Kidney epithelial cell (primary cell): ENCODE data around the gene CNN3. TPM values are rescaled to one million over a fixed set of nuclear protein-coding genes. Genes with fewer than 3 reads are reported as not detected.

ENCODE experiments used
- DNase-seq: peaks from one replicate; pipeline ENCODE4 v3.0.0-alpha.2; 2010; ENCODE audit warnings: low read depth
- H3K27me3 ChIP-seq: 2 replicates; pipeline ENCODE4 v1.6.0; 2011; ENCODE audit warnings: low read length; ENCODE audit not compliant: control insufficient read depth, insufficient read depth
- H3K36me3 ChIP-seq: 2 replicates; pipeline ENCODE4 v1.5.1; 2011; ENCODE audit warnings: low read length; ENCODE audit not compliant: control insufficient read depth, insufficient read depth
- H3K4me3 ChIP-seq: 2 replicates; pipeline ENCODE4 v1.5.1; 2011; ENCODE audit warnings: low read depth, mild to moderate bottlenecking, control low read depth, low read length
- total RNA-seq: library from RNA; depleted of rRNA; stranded (reverse); fragments of >200 nt; gene quantifications from 2 replicates; pipeline ENCODE4 v1.2.3, GENCODE V29; 2015
- TF ChIP-seq, protein P1 (sequence below): IDR thresholded peaks from 2 replicates; pipeline ENCODE4 v1.5.1; 2011; ENCODE audit warnings: mild to moderate bottlenecking, moderate library complexity, low read length, control low read depth, inconsistent platforms; ENCODE audit not compliant: insufficient read depth, poor library complexity, severe bottlenecking

CNN3 gene
- total RNA-seq, 1 donor from 2014 or later, result 223 TPM

DNA sequence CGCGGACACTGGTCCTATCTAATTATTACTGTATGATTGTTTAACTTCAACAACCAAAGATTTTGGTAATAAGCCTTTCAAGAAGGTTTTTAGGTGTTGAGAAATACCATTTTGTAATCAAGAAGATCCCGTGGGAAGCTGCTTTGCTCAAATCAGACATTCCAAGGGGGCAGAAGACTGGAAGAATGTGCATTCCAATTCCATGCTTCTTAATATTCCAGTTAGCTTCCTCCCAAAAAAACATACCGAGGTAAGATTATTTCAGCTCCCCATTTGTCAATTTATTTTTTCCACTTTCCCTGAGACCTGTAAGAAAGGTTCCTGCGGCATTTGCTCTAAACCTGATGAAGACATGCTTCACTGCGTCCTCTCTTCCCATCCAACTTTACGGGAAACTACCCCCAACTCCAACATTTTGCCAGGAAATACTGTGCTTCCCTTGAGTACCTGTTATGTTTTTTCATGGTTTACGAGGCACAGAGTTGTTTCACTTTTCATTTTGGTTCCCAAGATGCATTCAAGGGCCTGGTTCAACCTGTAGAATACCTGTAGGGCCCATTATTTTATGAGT lies 4.1 kb downstream of the CNN3 start:
- peaks cover 1% of the 10 kb centered on the region for H3K36me3 ChIP-seq
- peak; percentile 39 for DNase-seq
- peak overlapping the region; percentile 21 for H3K4me3 ChIP-seq
- TF ChIP-seq, protein P1, sequence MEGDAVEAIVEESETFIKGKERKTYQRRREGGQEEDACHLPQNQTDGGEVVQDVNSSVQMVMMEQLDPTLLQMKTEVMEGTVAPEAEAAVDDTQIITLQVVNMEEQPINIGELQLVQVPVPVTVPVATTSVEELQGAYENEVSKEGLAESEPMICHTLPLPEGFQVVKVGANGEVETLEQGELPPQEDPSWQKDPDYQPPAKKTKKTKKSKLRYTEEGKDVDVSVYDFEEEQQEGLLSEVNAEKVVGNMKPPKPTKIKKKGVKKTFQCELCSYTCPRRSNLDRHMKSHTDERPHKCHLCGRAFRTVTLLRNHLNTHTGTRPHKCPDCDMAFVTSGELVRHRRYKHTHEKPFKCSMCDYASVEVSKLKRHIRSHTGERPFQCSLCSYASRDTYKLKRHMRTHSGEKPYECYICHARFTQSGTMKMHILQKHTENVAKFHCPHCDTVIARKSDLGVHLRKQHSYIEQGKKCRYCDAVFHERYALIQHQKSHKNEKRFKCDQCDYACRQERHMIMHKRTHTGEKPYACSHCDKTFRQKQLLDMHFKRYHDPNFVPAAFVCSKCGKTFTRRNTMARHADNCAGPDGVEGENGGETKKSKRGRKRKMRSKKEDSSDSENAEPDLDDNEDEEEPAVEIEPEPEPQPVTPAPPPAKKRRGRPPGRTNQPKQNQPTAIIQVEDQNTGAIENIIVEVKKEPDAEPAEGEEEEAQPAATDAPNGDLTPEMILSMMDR, result no peak
- H3K27me3 ChIP-seq, result no peaks in the 10 kb centered on the region

GRCh38 chr1:94921977-94922376 lies 4.9 kb downstream of the CNN3 start:
- no peaks in the 10 kb centered on the region for H3K27me3 ChIP-seq
- H3K36me3 ChIP-seq, result peaks cover 1% of the 10 kb centered on the region
- TF ChIP-seq, protein P1, result no peak
- DNase-seq, result no peak
- H3K4me3 ChIP-seq, result no peak overlapping the region

- no peak overlapping the region for H3K4me3 ChIP-seq
- H3K27me3 ChIP-seq, result no peaks in the 10 kb centered on the region
- peaks cover 3% of the 10 kb centered on the region for H3K36me3 ChIP-seq
- no peak for DNase-seq
- TF ChIP-seq, protein P1, result no peak
These were observed 6.8 kb downstream of the CNN3 start for GRCh38 chr1:94920061-94920460.

GRCh38 chr1:94919241-94920030 lies 7.5 kb downstream of the CNN3 start:
- TF ChIP-seq, protein P1, result no peak
- Histone ChIP-seq H3K27me3 (no peaks in the 10 kb centered on the region), H3K4me3 (no peak overlapping the region), H3K36me3 (peaks cover 3% of the 10 kb centered on the region)
- DNase-seq, result no peak

DNA sequence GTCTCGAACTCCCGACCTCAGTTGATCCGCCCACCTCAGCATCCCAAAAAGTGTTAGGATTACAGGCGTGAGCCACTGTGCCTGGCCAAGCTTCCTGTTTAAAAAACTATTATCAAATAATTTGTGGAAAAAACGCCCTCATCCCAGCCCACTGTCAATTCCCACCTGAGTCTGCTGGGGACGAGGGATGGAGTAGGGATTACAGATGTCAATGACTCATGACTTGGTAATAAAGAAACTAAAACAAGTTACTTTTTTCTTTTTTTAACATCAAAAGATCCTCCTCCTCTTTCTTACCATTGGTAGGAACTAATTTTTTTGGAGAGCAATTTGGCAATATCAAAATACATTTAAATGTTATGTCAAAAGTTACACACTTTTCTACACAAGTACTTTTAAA lies 9.7 kb downstream of the CNN3 start:
- no peak for DNase-seq
- Histone ChIP-seq H3K36me3 (peaks cover 3% of the 10 kb centered on the region), H3K27me3 (no peaks in the 10 kb centered on the region), H3K4me3 (no peak overlapping the region)
- TF ChIP-seq, protein P1, result no peak
